Measurements from ENCODE around the gene PDLIM1. TPM values are rescaled to one million over a fixed set of nuclear protein-coding genes. Genes with fewer than 3 reads are reported as not detected.

PDLIM1 gene
- total and polyA plus RNA-seq, 4 donors, result 159 to 273 (median 237) TPM

- peaks cover 0 to 2% of the 10 kb centered on the region in 2 donors for H3K4me1 ChIP-seq (ENCODE audit: control insufficient read depth in 1 of 2, insufficient read depth in 2 of 2, low read length in 2 of 2)
- ATAC-seq (ENCODE audit: low FRiP score), result no peak
- intact Hi-C loops (cut with DNase I), result no loop called here
- whole genome bisulfite sequencing, 2 donors, result 94 to 98% methylated on average over 7 of the region's 7 CpGs
- peaks cover 0 to 2% of the 10 kb centered on the region in 2 donors for H3K36me3 ChIP-seq (ENCODE audit: control insufficient read depth in 1 of 2, insufficient read depth in 2 of 2, low read length in 1 of 2)
- no peaks in the 10 kb centered on the region for H3K27me3 ChIP-seq (ENCODE audit: control insufficient read depth in 1 of 2, insufficient read depth in 2 of 2, low read length in 1 of 2)
- no peak overlapping the region for H3K27ac ChIP-seq (ENCODE audit: low read depth in 1 of 2, low read length in 2 of 2)
- H3K9me3 ChIP-seq (ENCODE audit: control insufficient read depth, low read length), result no peaks in the 10 kb centered on the region
- no peak for DNase-seq
- H3K4me3 ChIP-seq (ENCODE audit: low read length in 2 of 2), result no peak overlapping the region
Observed at GRCh38 chr10:95257849-95258248, 33.0 kb downstream of the PDLIM1 start.

DNA sequence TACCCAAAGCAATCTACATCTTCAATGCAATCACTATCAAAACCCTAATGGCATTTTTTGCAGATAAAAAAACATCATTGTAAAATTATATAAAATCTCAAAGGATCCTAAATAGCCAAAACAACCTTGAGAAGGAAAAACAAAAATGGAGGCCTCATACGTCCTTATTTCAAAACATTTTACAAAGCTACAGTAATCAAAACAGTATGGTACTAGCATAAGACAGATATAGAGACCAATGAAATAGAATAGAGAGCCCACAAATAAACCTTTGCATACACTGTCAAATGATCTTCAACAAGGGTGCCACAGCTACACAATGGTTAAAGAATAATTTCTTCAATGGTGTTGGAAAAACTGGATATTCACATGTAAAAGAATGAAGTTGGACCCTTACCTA lies 34.5 kb downstream of the PDLIM1 start:
- Histone ChIP-seq H3K27me3 (ENCODE audit: control insufficient read depth in 1 of 2, insufficient read depth in 2 of 2, low read length in 1 of 2) (no peaks in the 10 kb centered on the region), H3K9me3 (ENCODE audit: control insufficient read depth, low read length) (no peaks in the 10 kb centered on the region), H3K4me1 (ENCODE audit: control insufficient read depth in 1 of 2, insufficient read depth in 2 of 2, low read length in 2 of 2) (peaks cover 0 to 2% of the 10 kb centered on the region in 2 donors), H3K27ac (ENCODE audit: low read depth in 1 of 2, low read length in 2 of 2) (no peak overlapping the region), H3K36me3 (ENCODE audit: control insufficient read depth in 1 of 2, insufficient read depth in 2 of 2, low read length in 1 of 2) (peaks cover 0 to 2% of the 10 kb centered on the region in 2 donors), H3K4me3 (ENCODE audit: low read length in 2 of 2) (no peak overlapping the region)
- DNase-seq (no peak), ATAC-seq (ENCODE audit: low FRiP score) (no peak)
- intact Hi-C loops (cut with DNase I), result no loop called here
- 91 to 94% methylated on average over 1 of the region's 1 CpG for WGBS, 2 donors

- intact Hi-C loops (cut with DNase I), result no loop called here
- no peak for DNase-seq
- H3K27ac ChIP-seq (ENCODE audit: low read depth in 1 of 2, low read length in 2 of 2), result no peak overlapping the region
- H3K36me3 ChIP-seq (ENCODE audit: control insufficient read depth in 1 of 2, insufficient read depth in 2 of 2, low read length in 1 of 2), result peaks cover 0 to 2% of the 10 kb centered on the region in 2 donors
- H3K27me3 ChIP-seq (ENCODE audit: control insufficient read depth in 1 of 2, insufficient read depth in 2 of 2, low read length in 1 of 2), result no peaks in the 10 kb centered on the region
- H3K4me3 ChIP-seq (ENCODE audit: low read length in 2 of 2), result no peak overlapping the region
- H3K4me1 ChIP-seq (ENCODE audit: control insufficient read depth in 1 of 2, insufficient read depth in 2 of 2, low read length in 2 of 2), result peaks cover under 1 to 2% of the 10 kb centered on the region in 2 donors
- 81 to 88% methylated on average over 3 of the region's 3 CpGs for WGBS, 2 donors
- ATAC-seq (ENCODE audit: low FRiP score), result no peak
- no peaks in the 10 kb centered on the region for H3K9me3 ChIP-seq (ENCODE audit: control insufficient read depth, low read length)
Observed at GRCh38 chr10:95254629-95255028, 36.2 kb downstream of the PDLIM1 start.

DNA sequence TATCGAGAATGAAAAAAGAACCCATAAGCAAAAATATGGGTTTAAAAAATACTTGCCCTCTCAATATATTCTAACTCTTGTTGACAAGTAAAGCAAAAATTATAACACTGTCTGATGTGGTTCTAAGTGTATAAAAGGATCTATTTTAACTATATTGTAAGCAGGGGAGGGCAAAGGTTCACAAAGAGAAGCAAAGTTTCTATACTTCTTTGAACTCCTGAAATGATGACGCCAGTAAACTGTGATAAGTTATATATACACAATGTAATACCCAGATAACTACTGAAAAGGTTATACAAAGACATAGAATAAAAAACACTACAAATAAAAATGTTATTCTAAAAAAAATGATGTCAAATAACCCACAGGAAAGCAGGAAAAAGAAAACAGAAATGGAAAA lies 37.1 kb downstream of the PDLIM1 start:
- ATAC-seq (ENCODE audit: low FRiP score) (no peak), DNase-seq (no peak)
- H3K9me3 ChIP-seq (ENCODE audit: control insufficient read depth, low read length), result no peaks in the 10 kb centered on the region
- intact Hi-C loops (cut with DNase I), result no loop called here
- H3K27ac ChIP-seq (ENCODE audit: low read depth in 1 of 2, low read length in 2 of 2), result no peak overlapping the region
- H3K36me3 ChIP-seq (ENCODE audit: control insufficient read depth in 1 of 2, insufficient read depth in 2 of 2, low read length in 1 of 2), result no peaks in the 10 kb centered on the region
- WGBS, 2 donors, result 88 to 96% methylated on average over 2 of the region's 2 CpGs
- H3K4me1 ChIP-seq (ENCODE audit: control insufficient read depth in 1 of 2, insufficient read depth in 2 of 2, low read length in 2 of 2), result peaks cover 3 to 6% of the 10 kb centered on the region in 2 donors
- no peak overlapping the region for H3K4me3 ChIP-seq (ENCODE audit: low read length in 2 of 2)
- no peaks in the 10 kb centered on the region for H3K27me3 ChIP-seq (ENCODE audit: control insufficient read depth in 1 of 2, insufficient read depth in 2 of 2, low read length in 1 of 2)

- no peaks in the 10 kb centered on the region for H3K27me3 ChIP-seq (ENCODE audit: control insufficient read depth in 1 of 2, insufficient read depth in 2 of 2, low read length in 1 of 2)
- intact Hi-C loops (cut with DNase I), result no loop called here
- 75 to 81% methylated on average over 2 of the region's 2 CpGs for WGBS, 2 donors
- no peak overlapping the region for H3K4me3 ChIP-seq (ENCODE audit: low read length in 2 of 2)
- H3K4me1 ChIP-seq (ENCODE audit: control insufficient read depth in 1 of 2, insufficient read depth in 2 of 2, low read length in 2 of 2), result peaks cover 3 to 6% of the 10 kb centered on the region in 2 donors
- H3K27ac ChIP-seq (ENCODE audit: low read depth in 1 of 2, low read length in 2 of 2), result no peak overlapping the region
- no peak for ATAC-seq (ENCODE audit: low FRiP score)
- H3K9me3 ChIP-seq (ENCODE audit: control insufficient read depth, low read length), result no peaks in the 10 kb centered on the region
- no peak for DNase-seq
- H3K36me3 ChIP-seq (ENCODE audit: control insufficient read depth in 1 of 2, insufficient read depth in 2 of 2, low read length in 1 of 2), result no peaks in the 10 kb centered on the region
Observed at GRCh38 chr10:95253007-95253406, 37.8 kb downstream of the PDLIM1 start.

DNA sequence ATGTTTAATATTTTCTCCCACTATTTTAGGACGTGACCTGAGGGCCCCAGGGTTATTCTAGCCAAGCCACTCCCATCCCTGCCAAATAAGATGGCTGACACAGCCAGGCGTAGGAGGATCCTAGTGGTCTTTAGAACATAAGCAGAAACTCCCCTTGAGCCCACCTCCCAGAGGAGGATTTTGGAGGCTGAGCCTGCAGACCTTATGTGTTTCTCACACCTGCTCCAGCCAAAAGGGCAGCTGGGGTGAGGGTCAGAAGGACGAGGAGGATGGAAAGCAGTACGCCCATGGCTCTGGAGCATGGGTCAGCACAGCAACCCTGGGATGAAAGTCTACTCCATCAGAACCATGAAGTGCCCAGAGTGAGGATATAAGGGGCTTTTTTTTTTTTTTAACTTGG lies 39.9 kb downstream of the PDLIM1 start:
- intact Hi-C loops (cut with DNase I), result no loop called here
- H3K9me3 ChIP-seq (ENCODE audit: control insufficient read depth, low read length), result no peaks in the 10 kb centered on the region
- DNase-seq (no peak), ATAC-seq (ENCODE audit: low FRiP score) (no peak)
- 46 to 53% methylated on average over 4 of the region's 4 CpGs for WGBS, 2 donors
- H3K36me3 ChIP-seq (ENCODE audit: control insufficient read depth in 1 of 2, insufficient read depth in 2 of 2, low read length in 1 of 2), result peaks cover 0 to under 1% of the 10 kb centered on the region in 2 donors
- H3K27ac ChIP-seq (ENCODE audit: low read depth in 1 of 2, low read length in 2 of 2), result peak overlapping the region in 1 of 2 donors; percentile 72
- H3K4me1 ChIP-seq (ENCODE audit: control insufficient read depth in 1 of 2, insufficient read depth in 2 of 2, low read length in 2 of 2), result peaks cover 3 to 6% of the 10 kb centered on the region in 2 donors
- no peaks in the 10 kb centered on the region for H3K27me3 ChIP-seq (ENCODE audit: control insufficient read depth in 1 of 2, insufficient read depth in 2 of 2, low read length in 1 of 2)
- no peak overlapping the region for H3K4me3 ChIP-seq (ENCODE audit: low read length in 2 of 2)

GRCh38 chr10:95249467-95249866 lies 41.3 kb downstream of the PDLIM1 start:
- Histone ChIP-seq H3K4me3 (ENCODE audit: low read length in 2 of 2) (no peak overlapping the region), H3K4me1 (ENCODE audit: control insufficient read depth in 1 of 2, insufficient read depth in 2 of 2, low read length in 2 of 2) (peaks cover 3 to 6% of the 10 kb centered on the region in 2 donors), H3K36me3 (ENCODE audit: control insufficient read depth in 1 of 2, insufficient read depth in 2 of 2, low read length in 1 of 2) (peaks cover 0 to 2% of the 10 kb centered on the region in 2 donors), H3K27me3 (ENCODE audit: control insufficient read depth in 1 of 2, insufficient read depth in 2 of 2, low read length in 1 of 2) (no peaks in the 10 kb centered on the region), H3K9me3 (ENCODE audit: control insufficient read depth, low read length) (no peaks in the 10 kb centered on the region), H3K27ac (ENCODE audit: low read depth in 1 of 2, low read length in 2 of 2) (peak overlapping the region; percentile 33 to 65)
- DNase-seq (no peak), ATAC-seq (ENCODE audit: low FRiP score) (no peak)
- intact Hi-C loops (cut with DNase I), result loop anchor here (5.0 to 10.0 kb wide), 4 partner anchors 38 to 355 kb away; no protein-coding TSS in a partner anchor
- WGBS, 2 donors, result 73 to 77% methylated on average over 3 of the region's 3 CpGs

- Histone ChIP-seq H3K4me1 (ENCODE audit: control insufficient read depth in 1 of 2, insufficient read depth in 2 of 2, low read length in 2 of 2) (peaks cover 3 to 6% of the 10 kb centered on the region in 2 donors), H3K36me3 (ENCODE audit: control insufficient read depth in 1 of 2, insufficient read depth in 2 of 2, low read length in 1 of 2) (peaks cover 0 to 2% of the 10 kb centered on the region in 2 donors), H3K9me3 (ENCODE audit: control insufficient read depth, low read length) (no peaks in the 10 kb centered on the region), H3K27ac (ENCODE audit: low read depth in 1 of 2, low read length in 2 of 2) (peak overlapping the region in 1 of 2 donors; percentile 49), H3K4me3 (ENCODE audit: low read length in 2 of 2) (no peak overlapping the region), H3K27me3 (ENCODE audit: control insufficient read depth in 1 of 2, insufficient read depth in 2 of 2, low read length in 1 of 2) (no peaks in the 10 kb centered on the region)
- intact Hi-C loops (cut with DNase I), result loop anchor here (5.0 to 10.0 kb wide), 4 partner anchors 38 to 356 kb away; no protein-coding TSS in a partner anchor
- ATAC-seq (ENCODE audit: low FRiP score), result peak; percentile 63
- 15 to 22% methylated on average over 3 of the region's 3 CpGs for WGBS, 2 donors
- no peak for DNase-seq
Observed at GRCh38 chr10:95248989-95249388, 41.8 kb downstream of the PDLIM1 start.

DNA sequence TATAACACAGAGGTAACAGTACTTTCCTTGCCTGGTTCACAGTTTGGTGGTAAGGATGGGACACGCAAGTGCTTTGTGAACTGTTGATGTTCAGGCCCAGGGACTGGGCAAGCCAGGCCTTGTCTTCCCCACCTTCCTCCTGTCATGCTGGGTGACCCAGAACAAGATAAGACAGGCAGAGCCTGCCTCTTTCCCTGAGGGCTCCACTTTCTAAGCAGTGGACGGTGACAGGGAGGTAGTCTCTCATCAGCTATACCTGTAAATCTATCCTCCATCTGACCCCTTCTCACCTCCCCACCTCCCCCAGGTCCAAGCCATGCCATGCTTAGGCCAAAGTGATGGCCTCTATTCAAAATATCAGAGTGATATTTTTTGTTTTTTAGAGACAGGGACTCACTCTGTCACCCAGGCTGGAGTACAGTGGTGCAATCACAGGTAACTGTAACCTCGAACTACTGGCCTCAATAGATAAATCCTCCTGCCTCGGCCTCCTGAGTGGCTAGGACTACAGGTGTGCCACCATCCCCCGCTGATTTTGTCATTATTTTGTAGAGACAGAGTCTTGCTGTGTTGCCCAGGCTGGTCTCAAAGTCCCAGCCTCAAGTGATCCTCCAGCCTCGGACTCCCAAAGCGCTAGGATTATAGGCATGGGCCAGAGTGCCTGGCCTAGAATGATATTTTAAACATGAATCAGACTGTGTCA lies 42.8 kb downstream of the PDLIM1 start:
- Histone ChIP-seq H3K36me3 (ENCODE audit: control insufficient read depth in 1 of 2, insufficient read depth in 2 of 2, low read length in 1 of 2) (peaks cover 0 to 4% of the 10 kb centered on the region in 2 donors), H3K4me3 (ENCODE audit: low read length in 2 of 2) (no peak overlapping the region), H3K9me3 (ENCODE audit: control insufficient read depth, low read length) (no peaks in the 10 kb centered on the region), H3K27me3 (ENCODE audit: control insufficient read depth in 1 of 2, insufficient read depth in 2 of 2, low read length in 1 of 2) (no peaks in the 10 kb centered on the region), H3K4me1 (ENCODE audit: control insufficient read depth in 1 of 2, insufficient read depth in 2 of 2, low read length in 2 of 2) (peaks cover 3 to 6% of the 10 kb centered on the region in 2 donors), H3K27ac (ENCODE audit: low read depth in 1 of 2, low read length in 2 of 2) (peak overlapping the region; percentile 2 to 69)
- 88% methylated on average over 7 of the region's 7 CpGs for WGBS, 2 donors
- ATAC-seq (ENCODE audit: low FRiP score), result no peak
- no peak for DNase-seq
- intact Hi-C loops (cut with DNase I), result loop anchor here (1.0 to 10.0 kb wide), 5 partner anchors 39 to 357 kb away; no protein-coding TSS in a partner anchor
